ENCODE results near the gene GAS7. TPM values are rescaled to one million over a fixed set of nuclear protein-coding genes. Genes with fewer than 3 reads are reported as not detected.
"Not testable (repeated sequence)": the region's sequence is repeated elsewhere in the genome, so short reads cannot be mapped to it uniquely, and the experiment has no call there.

The GAS7 gene
- total RNA-seq, 1 donor from 2014 or later = 39.8 TPM

GRCh38 chr17:9925457-9925856, 272.9 kb downstream of the GAS7 start:
- TF ChIP-seq CTCF (IDR thresholded peaks at IDR 0.05) = no peak
- no peaks in the 10 kb centered on the region for H3K9me3 Mint-ChIP-seq
- H3K4me3 Mint-ChIP-seq = no peak overlapping the region
- H3K36me3 Mint-ChIP-seq (ENCODE audit: low read depth) = peaks cover 3% of the 10 kb centered on the region
- peaks cover 5% of the 10 kb centered on the region for H3K4me1 Mint-ChIP-seq
- DNase-seq (no peak), ATAC-seq (ENCODE audit: low read depth) (no peak)
- H3K27ac Mint-ChIP-seq = no peak overlapping the region
- H3K27me3 Mint-ChIP-seq = no peaks in the 10 kb centered on the region
- POLR2A ChIA-PET = interaction anchor here (1.2 kb wide), 1 partner anchor 52 kb away, joined by 3 read pairs; no protein-coding TSS in a partner anchor
- intact Hi-C loops (cut with micrococcal nuclease) = loop anchor here (2.0 kb wide), 1 partner anchor 39 kb away; no protein-coding TSS in a partner anchor
- CTCF ChIA-PET = interaction anchor here (1.1 to 2.7 kb wide), 6 partner anchors 9 to 691 kb away, joined by 3 to 56 read pairs (median 4); no protein-coding TSS in a partner anchor

DNA sequence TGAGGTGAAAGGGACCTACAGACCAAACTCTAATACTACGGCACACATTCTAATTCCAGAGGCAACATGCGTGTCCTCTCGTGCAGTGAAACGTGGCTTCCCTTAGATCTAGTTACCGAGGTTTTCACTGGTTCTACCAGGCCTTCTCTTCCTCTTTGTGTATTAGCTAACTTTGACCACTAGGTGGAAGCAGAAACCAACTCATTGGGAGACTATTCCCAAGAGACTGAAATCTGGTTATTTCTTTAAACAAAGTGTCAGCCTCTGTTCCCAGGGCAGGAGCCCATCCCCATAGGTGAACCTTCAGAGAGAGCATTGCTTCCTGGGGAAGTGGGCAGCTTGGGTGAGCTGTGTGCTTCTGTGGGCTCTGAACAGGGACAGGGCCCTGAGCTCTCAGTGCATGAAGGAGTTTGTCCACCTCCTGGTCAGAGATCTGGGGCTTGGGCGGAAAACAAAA, 273.6 kb downstream of the GAS7 start:
- POLR2A ChIA-PET = interaction anchor here (0.6 to 1.2 kb wide), 3 partner anchors 52 to 691 kb away, joined by 3 to 4 read pairs (median 3); no protein-coding TSS in a partner anchor
- H3K27ac Mint-ChIP-seq = no peak overlapping the region

DNA sequence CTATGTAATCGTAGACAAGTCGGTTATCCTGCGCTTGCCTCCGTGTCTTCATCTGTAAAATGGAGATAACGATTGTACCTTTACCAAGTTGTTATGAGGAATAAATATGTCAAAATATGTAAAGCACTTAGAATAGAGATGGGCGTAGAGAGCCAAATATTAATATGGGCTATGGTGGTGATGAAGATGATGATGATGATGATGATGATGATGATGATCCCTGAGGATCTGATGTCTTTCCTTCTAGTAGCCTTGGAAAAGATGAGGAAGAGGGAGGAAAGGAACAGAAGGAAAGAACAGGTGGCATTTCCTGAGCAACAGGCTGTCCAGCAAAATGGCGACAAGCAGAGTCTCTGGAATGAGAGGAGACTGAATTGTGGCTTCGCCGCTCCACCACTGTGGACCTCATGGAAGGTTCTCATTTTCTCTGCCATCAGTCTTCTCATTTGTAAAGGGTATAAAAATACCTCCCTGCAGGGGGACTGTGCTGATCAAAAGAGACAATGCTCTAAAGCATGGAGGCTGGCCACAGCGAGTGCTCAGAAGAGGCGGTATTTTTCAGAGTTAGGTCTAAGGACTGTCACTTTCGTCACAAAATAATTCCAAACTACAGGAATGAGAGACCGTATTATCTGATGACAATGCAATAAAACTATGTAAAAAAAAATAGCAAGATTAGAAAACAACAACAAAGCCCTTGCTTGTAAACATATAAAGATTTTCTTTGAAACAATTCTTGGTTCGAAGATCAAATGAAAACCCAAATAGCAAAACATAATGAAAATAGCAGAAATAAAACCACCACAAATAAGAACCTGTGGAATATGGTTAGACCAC, 276.2 kb downstream of the GAS7 start:
- Mint-ChIP-seq H3K27me3 (no peaks in the 10 kb centered on the region), H3K4me3 (no peak overlapping the region), H3K9me3 (no peaks in the 10 kb centered on the region), H3K27ac (no peak overlapping the region), H3K36me3 (ENCODE audit: low read depth) (peaks cover 7% of the 10 kb centered on the region), H3K4me1 (peaks cover 5% of the 10 kb centered on the region)
- ChIA-PET CTCF (no interaction called here), POLR2A (no interaction called here)
- no peak for ATAC-seq (ENCODE audit: low read depth)
- intact Hi-C loops (cut with micrococcal nuclease) = loop anchor here (5.0 kb wide), 1 partner anchor 375 kb away; no protein-coding TSS in a partner anchor
- TF ChIP-seq CTCF (IDR thresholded peaks at IDR 0.05) = no peak
- DNase-seq = no peak

More for the DNA sequence above, 273.6 kb downstream of the GAS7 start:
- ATAC-seq (ENCODE audit: low read depth) (peak; percentile 77), DNase-seq (peak; percentile 31)
- intact Hi-C loops (cut with micrococcal nuclease) = loop anchor here (1.0 to 5.0 kb wide), 7 partner anchors 40 to 921 kb away; no protein-coding TSS in a partner anchor
- H3K36me3 Mint-ChIP-seq (ENCODE audit: low read depth) = peaks cover 3% of the 10 kb centered on the region
- TF ChIP-seq CTCF (IDR thresholded peaks at IDR 0.05) = peak; percentile 87
- no peaks in the 10 kb centered on the region for H3K9me3 Mint-ChIP-seq
- CTCF ChIA-PET = interaction anchor here (0.6 to 2.7 kb wide), 10 partner anchors 8 to 698 kb away, joined by 3 to 56 read pairs (median 4); no protein-coding TSS in a partner anchor
- no peaks in the 10 kb centered on the region for H3K27me3 Mint-ChIP-seq
- H3K4me1 Mint-ChIP-seq = peaks cover 5% of the 10 kb centered on the region
- H3K4me3 Mint-ChIP-seq = no peak overlapping the region

DNA sequence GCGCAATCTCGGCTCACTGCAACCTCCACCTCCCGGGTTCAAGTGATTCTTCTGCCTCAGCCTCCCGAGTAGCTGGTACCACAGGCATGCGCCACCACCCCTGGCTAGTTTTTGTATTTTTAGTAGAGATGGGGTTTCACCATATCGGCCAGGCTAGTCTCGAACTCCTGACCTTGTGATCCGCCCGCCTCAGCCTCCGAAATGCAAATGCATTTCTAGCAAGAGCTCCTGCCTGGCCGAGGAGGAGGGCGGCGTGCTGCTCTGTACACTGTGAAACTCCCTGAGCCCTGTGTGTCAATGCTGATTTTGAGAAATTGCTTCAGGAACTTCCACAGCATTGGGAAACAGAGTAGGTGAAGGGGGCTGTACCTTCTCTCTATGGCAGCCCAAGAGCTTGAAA, 277.2 kb downstream of the GAS7 start:
- ATAC-seq (ENCODE audit: low read depth); DNase-seq; H3K36me3 Mint-ChIP-seq (ENCODE audit: low read depth); H3K27me3 Mint-ChIP-seq; H3K9me3 Mint-ChIP-seq; CTCF ChIA-PET; H3K4me3 Mint-ChIP-seq; H3K27ac Mint-ChIP-seq; H3K4me1 Mint-ChIP-seq; POLR2A ChIA-PET: not testable (repeated sequence)
- intact Hi-C loops (cut with micrococcal nuclease) = loop anchor here (5.0 kb wide), 1 partner anchor 376 kb away; no protein-coding TSS in a partner anchor

DNA sequence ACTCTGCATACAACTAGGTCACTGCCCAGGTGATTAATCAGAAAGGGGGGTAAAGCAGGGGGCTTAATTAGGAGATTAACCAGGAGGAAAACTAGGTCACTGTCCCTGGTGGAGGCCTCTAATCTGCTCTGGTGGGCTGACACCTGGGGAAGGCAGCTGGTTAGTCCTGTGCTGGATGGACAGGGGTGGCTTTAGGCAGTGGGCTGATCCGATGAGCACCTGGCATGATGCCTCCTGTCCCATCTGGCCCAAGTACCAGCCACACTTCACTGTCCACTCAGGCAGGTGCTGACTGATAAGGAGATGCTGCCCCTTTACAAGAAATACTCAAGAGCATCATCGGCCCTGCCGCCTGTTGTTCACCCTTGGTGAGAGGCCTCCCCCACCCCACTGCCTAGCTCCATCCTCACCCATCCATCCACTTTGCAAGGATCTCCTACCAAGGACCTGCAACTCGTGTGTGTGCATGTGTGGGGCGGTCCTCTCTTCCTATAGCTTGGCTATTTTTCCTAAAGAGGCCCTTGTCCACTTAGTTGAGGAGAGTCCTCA, 279.5 kb downstream of the GAS7 start:
- Mint-ChIP-seq H3K27me3 (no peaks in the 10 kb centered on the region), H3K27ac (no peak overlapping the region), H3K36me3 (ENCODE audit: low read depth) (peaks cover 10% of the 10 kb centered on the region), H3K9me3 (no peaks in the 10 kb centered on the region), H3K4me3 (no peak overlapping the region), H3K4me1 (no peaks in the 10 kb centered on the region)
- DNase-seq = no peak
- ChIA-PET CTCF (interaction anchor here (1.3 kb wide), 1 partner anchor 351 kb away, joined by 3 read pairs; no protein-coding TSS in a partner anchor), POLR2A (no interaction called here)
- intact Hi-C loops (cut with micrococcal nuclease) = no loop called here
- ATAC-seq (ENCODE audit: low read depth) = no peak
- TF ChIP-seq CTCF (IDR thresholded peaks at IDR 0.05) = no peak
